ENCODE results near the gene CTRB2. TPM values are rescaled to one million over a fixed set of nuclear protein-coding genes. Genes with fewer than 3 reads are reported as not detected.

The CTRB2 gene
- polyA plus RNA-seq, 1 of the 3 experiments (the other 2 are of a cell fraction): not detected

GRCh38 chr16:75230471-75231110 is 23.6 kb upstream of the CTRB2 start (continued):
- TF ChIP-seq, protein P1, sequence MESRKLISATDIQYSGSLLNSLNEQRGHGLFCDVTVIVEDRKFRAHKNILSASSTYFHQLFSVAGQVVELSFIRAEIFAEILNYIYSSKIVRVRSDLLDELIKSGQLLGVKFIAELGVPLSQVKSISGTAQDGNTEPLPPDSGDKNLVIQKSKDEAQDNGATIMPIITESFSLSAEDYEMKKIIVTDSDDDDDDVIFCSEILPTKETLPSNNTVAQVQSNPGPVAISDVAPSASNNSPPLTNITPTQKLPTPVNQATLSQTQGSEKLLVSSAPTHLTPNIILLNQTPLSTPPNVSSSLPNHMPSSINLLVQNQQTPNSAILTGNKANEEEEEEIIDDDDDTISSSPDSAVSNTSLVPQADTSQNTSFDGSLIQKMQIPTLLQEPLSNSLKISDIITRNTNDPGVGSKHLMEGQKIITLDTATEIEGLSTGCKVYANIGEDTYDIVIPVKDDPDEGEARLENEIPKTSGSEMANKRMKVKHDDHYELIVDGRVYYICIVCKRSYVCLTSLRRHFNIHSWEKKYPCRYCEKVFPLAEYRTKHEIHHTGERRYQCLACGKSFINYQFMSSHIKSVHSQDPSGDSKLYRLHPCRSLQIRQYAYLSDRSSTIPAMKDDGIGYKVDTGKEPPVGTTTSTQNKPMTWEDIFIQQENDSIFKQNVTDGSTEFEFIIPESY (IDR thresholded peaks at IDR 0.05; ENCODE audit: borderline replicate concordance, low read depth): no peak
- no peak for TF ChIP-seq JUND (IDR thresholded peaks at IDR 0.05)

GRCh38 chr16:75229172-75230031 is 22.4 kb upstream of the CTRB2 start:
- Histone ChIP-seq H3K79me2 (ENCODE audit: insufficient read depth) (peaks cover 52% of the 10 kb centered on the region), H3K27me3 (ENCODE audit: insufficient read depth) (no peaks in the 10 kb centered on the region), H3K36me3 (replicated peaks in 1 of 2; ENCODE audit: control insufficient read depth in 1 of 2, insufficient read depth in 2 of 2, low read length in 1 of 2) (peaks cover 49 to 55% of the 10 kb centered on the region in 2 experiments), H3K9ac (no peak overlapping the region), H3K9me2 (no peaks in the 10 kb centered on the region), H3K9me3 (no peaks in the 10 kb centered on the region), H3K27ac (ENCODE audit: low read depth in 2 of 2, low read length in 1 of 2) (no peak overlapping the region), H4K20me1 (ENCODE audit: insufficient read depth) (peaks cover 67% of the 10 kb centered on the region), H2AFZ (ENCODE audit: low read depth) (no peak overlapping the region), H3K4me2 (no peak overlapping the region), H3F3A (replicated peaks; ENCODE audit: insufficient read depth) (peaks cover 42% of the 10 kb centered on the region), H3K4me3 (ENCODE audit: low read depth in 2 of 2, low read length in 1 of 2) (no peak overlapping the region), H3K4me1 (ENCODE audit: control insufficient read depth in 1 of 2, insufficient read depth in 2 of 2, low read depth in 1 of 2, low read length in 1 of 2) (peaks cover 4 to 8% of the 10 kb centered on the region in 2 experiments; a peak in 3 of 4 replicates)
- POLR2A ChIA-PET: no interaction called here
- no peak for DNase-seq
- CTCF ChIA-PET: interaction anchor here (0.7 to 3.8 kb wide), 4 partner anchors 30 to 182 kb away, joined by 3 to 18 read pairs (median 4); no protein-coding TSS in a partner anchor
- 90% methylated on average over 19 of the region's 48 CpGs for WGBS (ENCODE audit: low lambda C conversion rate)
- TF ChIP-seq FOXM1 (IDR thresholded peaks at IDR 0.05; ENCODE audit: low read depth) (no peak), TEAD4 (IDR thresholded peaks at IDR 0.05; ENCODE audit: borderline replicate concordance, insufficient read depth) (no peak), NRF1 (IDR thresholded peaks at IDR 0.05; ENCODE audit: low read depth, low read length) (no peak), PBX3 (IDR thresholded peaks at IDR 0.05) (no peak)

DNA sequence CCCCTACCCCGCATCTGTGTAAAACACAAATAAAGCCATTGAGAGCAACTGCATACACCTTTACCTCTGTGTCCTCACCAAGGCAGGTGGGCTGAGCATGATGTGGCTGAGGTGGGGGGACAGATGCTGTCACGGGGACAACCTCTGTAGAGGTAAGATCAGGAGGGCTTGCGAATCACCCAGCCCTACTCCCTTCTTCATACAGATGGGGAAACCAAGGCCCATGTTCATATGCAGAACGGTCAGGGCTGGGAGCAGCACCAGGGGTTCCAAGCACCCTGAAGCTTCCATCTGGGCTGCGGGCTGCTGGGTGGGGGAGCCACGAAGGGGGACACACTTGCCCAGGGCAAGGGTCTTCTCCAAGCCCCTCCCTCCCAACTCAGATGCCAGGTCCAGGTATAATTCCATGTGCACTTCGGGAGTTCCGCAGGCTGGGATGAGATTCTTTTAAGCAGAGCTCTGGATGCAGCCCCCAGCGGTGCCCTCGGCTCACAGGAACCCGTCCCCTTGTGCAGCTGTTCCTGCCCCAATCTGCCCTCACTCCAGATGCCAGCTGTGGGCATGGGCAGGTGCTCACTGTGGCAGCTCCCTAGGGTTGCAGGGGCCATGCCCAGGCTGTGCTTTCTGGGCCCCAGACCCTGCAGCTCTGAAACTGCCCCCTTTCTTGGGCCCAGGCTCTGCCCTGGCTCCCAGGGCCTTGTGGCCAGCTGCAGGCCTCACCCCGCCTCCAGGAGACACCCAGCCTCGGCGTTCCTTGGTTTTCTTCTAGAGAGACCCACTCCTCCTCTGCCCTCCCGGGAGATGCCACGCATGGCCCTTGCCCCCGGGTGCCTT is 21.4 kb upstream of the CTRB2 start:
- DNase-seq: no peak
- Histone ChIP-seq H3K4me2 (no peak overlapping the region), H4K20me1 (ENCODE audit: insufficient read depth) (peaks cover 58% of the 10 kb centered on the region), H3K4me1 (ENCODE audit: control insufficient read depth in 1 of 2, insufficient read depth in 2 of 2, low read depth in 1 of 2, low read length in 1 of 2) (peaks cover 0 to 2% of the 10 kb centered on the region in 2 experiments; a peak in 1 of 4 replicates), H3K79me2 (ENCODE audit: insufficient read depth) (peaks cover 42% of the 10 kb centered on the region), H2AFZ (ENCODE audit: low read depth) (no peak overlapping the region), H3K9ac (no peak overlapping the region), H3K4me3 (ENCODE audit: low read depth in 2 of 2, low read length in 1 of 2) (no peak overlapping the region), H3K9me3 (no peaks in the 10 kb centered on the region), H3F3A (replicated peaks; ENCODE audit: insufficient read depth) (peaks cover 40% of the 10 kb centered on the region), H3K27me3 (ENCODE audit: insufficient read depth) (no peaks in the 10 kb centered on the region), H3K36me3 (replicated peaks in 1 of 2; ENCODE audit: control insufficient read depth in 1 of 2, insufficient read depth in 2 of 2, low read length in 1 of 2) (peaks cover 46 to 51% of the 10 kb centered on the region in 2 experiments), H3K9me2 (no peaks in the 10 kb centered on the region), H3K27ac (ENCODE audit: low read depth in 2 of 2, low read length in 1 of 2) (no peak overlapping the region)
- POLR2A ChIA-PET: no interaction called here
- WGBS (ENCODE audit: low lambda C conversion rate): 92% methylated on average over 13 of the region's 17 CpGs
- CTCF ChIA-PET: interaction anchor here (1.1 to 3.8 kb wide), 3 partner anchors 28 to 230 kb away, joined by 4 to 18 read pairs (median 5); partner anchors contain the start of gene ZNRF1
- TF ChIP-seq, protein P2, sequence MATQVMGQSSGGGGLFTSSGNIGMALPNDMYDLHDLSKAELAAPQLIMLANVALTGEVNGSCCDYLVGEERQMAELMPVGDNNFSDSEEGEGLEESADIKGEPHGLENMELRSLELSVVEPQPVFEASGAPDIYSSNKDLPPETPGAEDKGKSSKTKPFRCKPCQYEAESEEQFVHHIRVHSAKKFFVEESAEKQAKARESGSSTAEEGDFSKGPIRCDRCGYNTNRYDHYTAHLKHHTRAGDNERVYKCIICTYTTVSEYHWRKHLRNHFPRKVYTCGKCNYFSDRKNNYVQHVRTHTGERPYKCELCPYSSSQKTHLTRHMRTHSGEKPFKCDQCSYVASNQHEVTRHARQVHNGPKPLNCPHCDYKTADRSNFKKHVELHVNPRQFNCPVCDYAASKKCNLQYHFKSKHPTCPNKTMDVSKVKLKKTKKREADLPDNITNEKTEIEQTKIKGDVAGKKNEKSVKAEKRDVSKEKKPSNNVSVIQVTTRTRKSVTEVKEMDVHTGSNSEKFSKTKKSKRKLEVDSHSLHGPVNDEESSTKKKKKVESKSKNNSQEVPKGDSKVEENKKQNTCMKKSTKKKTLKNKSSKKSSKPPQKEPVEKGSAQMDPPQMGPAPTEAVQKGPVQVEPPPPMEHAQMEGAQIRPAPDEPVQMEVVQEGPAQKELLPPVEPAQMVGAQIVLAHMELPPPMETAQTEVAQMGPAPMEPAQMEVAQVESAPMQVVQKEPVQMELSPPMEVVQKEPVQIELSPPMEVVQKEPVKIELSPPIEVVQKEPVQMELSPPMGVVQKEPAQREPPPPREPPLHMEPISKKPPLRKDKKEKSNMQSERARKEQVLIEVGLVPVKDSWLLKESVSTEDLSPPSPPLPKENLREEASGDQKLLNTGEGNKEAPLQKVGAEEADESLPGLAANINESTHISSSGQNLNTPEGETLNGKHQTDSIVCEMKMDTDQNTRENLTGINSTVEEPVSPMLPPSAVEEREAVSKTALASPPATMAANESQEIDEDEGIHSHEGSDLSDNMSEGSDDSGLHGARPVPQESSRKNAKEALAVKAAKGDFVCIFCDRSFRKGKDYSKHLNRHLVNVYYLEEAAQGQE (IDR thresholded peaks at IDR 0.05; ENCODE audit: low read depth, low read length): no peak
- TF ChIP-seq NFIC (IDR thresholded peaks at IDR 0.05; ENCODE audit: borderline replicate concordance) (no peak), RXRA (IDR thresholded peaks at IDR 0.05; ENCODE audit: borderline replicate concordance, low read depth) (no peak), IRF3 (IDR thresholded peaks at IDR 0.05; ENCODE audit: low read depth, low read length) (no peak), YY1 (IDR thresholded peaks at IDR 0.05; ENCODE audit: low read depth) (no peak), TEAD4 (IDR thresholded peaks at IDR 0.05; ENCODE audit: borderline replicate concordance, insufficient read depth) (no peak), POLR2AphosphoS5 (IDR thresholded peaks at IDR 0.05; ENCODE audit: low read depth, low read length) (no peak), MAX (IDR thresholded peaks at IDR 0.05; ENCODE audit: low read depth) (no peak)

Measured in SK-N-SH (cell line).